Psoas muscle (tissue), 8 donors: Measurements from ENCODE around the gene LRFN2. TPM values are rescaled to one million over a fixed set of nuclear protein-coding genes. Genes with fewer than 3 reads are reported as not detected.

Experiments used
- ATAC-seq, 4 donors: fragments of 200-7000 bp; cut with Tn5 transposase; one replicate each; pipeline ENCODE4 v1.9.1; 2020; ENCODE audit warnings: moderate library complexity in 3 of 4, mild to moderate bottlenecking in 2 of 4
- DNase-seq, 2 donors: peaks; one replicate each; pipeline ENCODE4 v3.0.0-alpha.2; 2020
- H3K27ac ChIP-seq: fragments of 200-600 bp; one replicate; pipeline ENCODE4 v1.8.0; 2022
- H3K27me3 ChIP-seq, 3 donors: fragments of 200-600 bp in 1 of 3; one replicate each; pipeline versions ENCODE4 v1.6.1 to v1.8.0; 2013 to 2022; ENCODE audit warnings: low read length in 2 of 3, mild to moderate bottlenecking in 2 of 3, moderate library complexity in 1 of 3; ENCODE audit not compliant: insufficient read depth in 3 of 3
- H3K36me3 ChIP-seq, 2 donors: fragments of 200-600 bp in 1 of 2; one replicate each; pipeline versions ENCODE4 v1.6.1 to v1.8.0; 2013 to 2022; ENCODE audit warnings: low read depth in 1 of 2, mild to moderate bottlenecking in 1 of 2, moderate library complexity in 1 of 2; ENCODE audit not compliant: insufficient read depth in 1 of 2
- H3K4me1 ChIP-seq: fragments of 200-600 bp; one replicate; pipeline ENCODE4 v1.8.0; 2022
- H3K4me3 ChIP-seq: fragments of 200-600 bp; one replicate; pipeline ENCODE4 v1.8.0; 2022; ENCODE audit warnings: mild to moderate bottlenecking
- H3K9me3 ChIP-seq: fragments of 200-600 bp; one replicate; pipeline ENCODE4 v1.8.0; 2022
- WGBS, 3 donors: extraction: QIAGEN DNeasy Blood & Tissue Kit; methylation state at CpG; one replicate each; pipeline versions ENCODE4 v1.1.6 to v1.1.7; 2013; 5-methylcytosine and 5-hydroxymethylcytosine counted together
- intact Hi-C, 2 donors: fragments of 100-400 bp; cut with DNase I; formaldehyde crosslinking; loops; one replicate each; pipeline versions ENCODE4 v1.11.0 to v1.14.2; 2022
- polyA plus RNA-seq, 3 donors: library from polyadenylated mRNA; stranded (reverse); fragments of 200-250 nt; gene quantifications; one replicate each; pipeline ENCODE4 v1.2.3, GENCODE V29; 2013
- total RNA-seq, 4 donors: library from RNA; stranded (reverse); fragmentation: NEBNext Ultra II Directional in 2 of 4; extraction: Animal tissue kit (Norgen Biotek cat#: 25700) in 2 of 4; gene quantifications; one replicate each; pipeline versions ENCODE4 v1.2.1 to v1.2.4, GENCODE V29; 2021 to 2023
- TF ChIP-seq, protein P1 (sequence below): fragments of 200-600 bp; IDR thresholded peaks from one replicate; pipeline ENCODE4 v1.8.0; 2022; ENCODE audit warnings: antibody characterized with exemption
- donor health status: healthy with polysubstance abuse.
- donor health status: DM: no; HTN: no; CAD: no; lungs with moderate emphysema.
- donor health status: Bipolar disorder and iron deficiency.
- donor health status: healthy.
- donor health status: DM: yes; HTN: yes; CAD: no.
- donor health status: DM: no; HTN: no; CAD: no.
- donor health status: DM: no; HTN: no; CAD: no.
- donor health status: DM: yes; HTN: yes; CAD: no.

The LRFN2 gene
- total and polyA plus RNA-seq, 7 donors = 0.06 TPM; not detected in 6

DNA sequence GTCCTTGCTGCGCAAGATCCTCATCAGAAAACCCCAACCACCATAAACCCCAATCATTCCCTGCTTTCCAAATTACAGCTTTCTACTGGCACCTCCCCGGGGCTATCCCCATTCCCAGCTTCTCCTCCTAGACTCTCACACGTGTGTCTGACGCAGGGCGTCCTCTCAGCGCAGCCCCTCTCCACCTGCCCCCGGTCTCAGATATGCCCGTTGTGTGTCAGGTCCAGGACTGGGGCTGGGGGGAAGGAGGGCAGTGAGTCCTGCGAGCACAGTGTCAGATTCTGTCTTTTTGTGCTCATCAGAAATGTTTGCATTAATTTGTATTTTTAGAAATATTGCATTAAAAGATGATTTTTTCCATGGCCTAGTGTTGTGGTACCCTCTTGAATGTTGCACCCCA lies 48.6 kb downstream of the LRFN2 start:
- Histone ChIP-seq H3K4me1 (no peaks in the 10 kb centered on the region), H3K27ac (no peak overlapping the region), H3K9me3 (no peaks in the 10 kb centered on the region), H3K36me3 (no peaks in the 10 kb centered on the region), H3K27me3 (no peaks in the 10 kb centered on the region), H3K4me3 (no peak overlapping the region)
- intact Hi-C loops = no loop called here
- DNase-seq (no peak), ATAC-seq (no peak)
- 74 to 79% (median 78%) methylated on average over 9 of the region's 9 CpGs for WGBS, 3 donors
- TF ChIP-seq, protein P1, sequence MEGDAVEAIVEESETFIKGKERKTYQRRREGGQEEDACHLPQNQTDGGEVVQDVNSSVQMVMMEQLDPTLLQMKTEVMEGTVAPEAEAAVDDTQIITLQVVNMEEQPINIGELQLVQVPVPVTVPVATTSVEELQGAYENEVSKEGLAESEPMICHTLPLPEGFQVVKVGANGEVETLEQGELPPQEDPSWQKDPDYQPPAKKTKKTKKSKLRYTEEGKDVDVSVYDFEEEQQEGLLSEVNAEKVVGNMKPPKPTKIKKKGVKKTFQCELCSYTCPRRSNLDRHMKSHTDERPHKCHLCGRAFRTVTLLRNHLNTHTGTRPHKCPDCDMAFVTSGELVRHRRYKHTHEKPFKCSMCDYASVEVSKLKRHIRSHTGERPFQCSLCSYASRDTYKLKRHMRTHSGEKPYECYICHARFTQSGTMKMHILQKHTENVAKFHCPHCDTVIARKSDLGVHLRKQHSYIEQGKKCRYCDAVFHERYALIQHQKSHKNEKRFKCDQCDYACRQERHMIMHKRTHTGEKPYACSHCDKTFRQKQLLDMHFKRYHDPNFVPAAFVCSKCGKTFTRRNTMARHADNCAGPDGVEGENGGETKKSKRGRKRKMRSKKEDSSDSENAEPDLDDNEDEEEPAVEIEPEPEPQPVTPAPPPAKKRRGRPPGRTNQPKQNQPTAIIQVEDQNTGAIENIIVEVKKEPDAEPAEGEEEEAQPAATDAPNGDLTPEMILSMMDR = no peak

DNA sequence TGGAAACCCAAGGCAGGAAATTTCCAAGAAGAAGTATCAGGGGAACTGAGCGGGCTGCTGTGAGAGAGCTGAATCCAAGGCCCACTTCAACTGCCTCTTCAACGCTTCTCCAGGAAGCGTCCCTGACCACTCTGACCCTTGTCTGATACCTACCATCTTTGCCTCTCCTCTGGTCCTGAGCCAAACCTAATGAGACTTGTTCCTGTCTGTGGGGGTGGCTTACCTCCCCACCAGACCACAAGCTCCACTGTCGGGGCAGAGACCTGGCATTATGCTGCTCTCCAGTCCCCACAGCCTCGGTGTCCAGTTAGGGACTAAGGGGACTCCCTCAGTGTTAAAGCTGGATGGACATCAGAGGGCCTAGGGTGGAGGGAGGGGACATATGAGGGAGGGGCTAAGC lies 49.7 kb downstream of the LRFN2 start:
- no peak overlapping the region for H3K4me3 ChIP-seq
- DNase-seq (no peak), ATAC-seq (no peak)
- no peak overlapping the region for H3K27ac ChIP-seq
- TF ChIP-seq, protein P1 = no peak
- WGBS, 3 donors = 80 to 89% (median 82%) methylated on average over 5 of the region's 5 CpGs
- H3K9me3 ChIP-seq = no peaks in the 10 kb centered on the region
- H3K36me3 ChIP-seq = no peaks in the 10 kb centered on the region
- H3K27me3 ChIP-seq = no peaks in the 10 kb centered on the region
- intact Hi-C loops = no loop called here
- no peaks in the 10 kb centered on the region for H3K4me1 ChIP-seq

DNA sequence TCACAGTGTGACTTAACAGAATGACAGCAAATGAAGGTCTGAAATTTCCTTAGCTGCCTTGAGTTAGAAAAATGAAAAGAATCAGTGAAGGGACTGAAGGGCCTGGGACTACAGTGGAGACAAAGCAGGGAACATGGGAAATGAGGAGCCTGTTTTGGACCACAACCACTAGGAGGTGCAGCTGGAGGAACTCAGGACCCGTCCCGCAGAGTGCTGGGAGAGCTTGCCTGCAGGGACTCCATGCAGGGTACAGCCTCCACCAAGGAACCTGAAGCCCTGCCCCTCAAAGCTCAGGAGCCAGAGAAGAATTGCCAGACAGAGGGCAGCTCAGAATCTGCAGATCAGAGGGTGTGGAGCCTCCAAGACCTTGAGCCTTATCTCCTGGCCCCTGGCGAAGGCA lies 50.7 kb downstream of the LRFN2 start:
- intact Hi-C loops = no loop called here
- Histone ChIP-seq H3K4me3 (no peak overlapping the region), H3K4me1 (no peaks in the 10 kb centered on the region), H3K36me3 (no peaks in the 10 kb centered on the region), H3K27me3 (no peaks in the 10 kb centered on the region), H3K9me3 (no peaks in the 10 kb centered on the region), H3K27ac (no peak overlapping the region)
- no peak for DNase-seq
- 61 to 74% (median 72%) methylated on average over 3 of the region's 3 CpGs for WGBS, 3 donors
- TF ChIP-seq, protein P1 = no peak
- no peak for ATAC-seq

DNA sequence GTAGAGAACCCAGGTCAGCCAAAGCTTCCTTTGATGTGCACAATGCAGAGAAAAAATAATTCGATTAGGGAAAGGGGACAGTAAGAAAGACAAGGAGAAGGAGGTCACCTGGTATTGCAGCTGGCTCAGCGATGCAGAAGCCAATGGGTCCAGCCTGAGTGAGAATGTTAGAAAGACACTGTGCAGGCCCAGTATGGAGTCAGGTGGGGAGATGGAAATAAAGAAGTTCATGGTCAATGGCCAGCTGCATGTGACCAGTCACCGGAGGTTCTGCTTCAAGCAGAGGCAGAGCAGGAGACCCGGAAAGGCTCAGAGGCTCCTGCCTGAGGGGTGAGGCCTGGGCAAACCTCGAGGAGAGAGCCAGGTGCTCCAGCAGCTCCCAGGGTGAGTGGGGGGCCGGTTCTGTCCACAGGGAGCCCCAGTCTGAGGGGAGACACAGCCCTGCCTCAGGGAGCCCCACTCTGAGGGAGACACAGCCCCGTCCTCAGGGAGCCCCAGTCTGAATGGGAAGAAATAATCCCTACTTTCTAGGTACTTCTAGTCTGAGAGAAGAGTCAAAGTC lies 51.3 kb downstream of the LRFN2 start:
- H3K27me3 ChIP-seq = no peaks in the 10 kb centered on the region
- no peaks in the 10 kb centered on the region for H3K36me3 ChIP-seq
- no peak for DNase-seq
- WGBS, 3 donors = 73 to 81% (median 78%) methylated on average over 7 of the region's 7 CpGs
- H3K4me1 ChIP-seq = no peaks in the 10 kb centered on the region
- H3K4me3 ChIP-seq = no peak overlapping the region
- no peaks in the 10 kb centered on the region for H3K9me3 ChIP-seq
- intact Hi-C loops = no loop called here
- no peak overlapping the region for H3K27ac ChIP-seq
- no peak for ATAC-seq
- TF ChIP-seq, protein P1 = no peak
